Middle frontal gyrus (tissue), 1 donor: ENCODE measurements around the gene TRAIP.
"Not testable (repeated sequence)": the region's sequence is repeated elsewhere in the genome, so short reads cannot be mapped to it uniquely, and the experiment has no call there.

Experiments
- DNase-seq: peaks from one replicate; pipeline ENCODE4 v3.0.0-alpha.2; 2015; ENCODE audit warnings: low spot score; ENCODE audit errors: extremely low spot score

The TRAIP gene

GRCh38 chr3:49823131-49823530, 33.2 kb downstream of the TRAIP start:
- not testable (repeated sequence) for DNase-seq

GRCh38 chr3:49813497-49814174, 42.7 kb downstream of the TRAIP start, which contains the start of gene UBA7:
Gene UBA7 (minus strand): TSS chr3:49813953. CDS start chr3:49813787, 166 bp downstream.
- DNase-seq, result no peak

DNA sequence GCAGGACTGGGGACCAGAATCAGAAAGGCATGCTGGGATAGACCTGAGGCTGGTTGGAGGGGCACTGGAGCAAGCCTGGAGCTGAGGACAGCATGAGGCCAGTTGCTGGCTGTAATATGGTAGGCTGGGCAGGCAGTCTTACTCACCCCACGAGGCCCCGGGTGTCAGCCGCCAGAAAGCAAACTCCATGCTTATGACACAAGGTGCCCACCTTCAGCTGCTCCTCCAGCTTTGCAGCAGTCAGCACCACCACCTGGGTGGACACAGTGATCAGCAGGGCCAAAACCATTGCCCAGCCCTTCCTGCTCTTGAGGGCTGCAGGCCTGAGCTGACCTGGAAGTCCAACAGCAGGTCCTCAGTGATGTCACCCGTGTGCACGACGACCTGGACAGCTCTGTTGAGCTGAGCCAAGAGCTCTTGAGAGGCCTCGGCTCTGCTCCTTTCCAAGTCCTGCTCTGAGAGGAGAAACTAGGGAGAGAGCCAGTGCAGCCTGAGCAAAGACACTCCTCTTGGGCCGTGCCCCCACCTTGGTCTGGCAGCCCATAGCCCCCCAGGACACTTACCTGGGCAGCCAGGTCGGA, 43.4 kb downstream of the TRAIP start:
- DNase-seq, result no peak

- DNase-seq, result no peak
These were observed 48.8 kb downstream of the TRAIP start for GRCh38 chr3:49807431-49808114.

- no peak for DNase-seq
These were observed 49.5 kb downstream of the TRAIP start for GRCh38 chr3:49806850-49807249.

- no peak for DNase-seq
These were observed 50.3 kb downstream of the TRAIP start for GRCh38 chr3:49805897-49806701.

GRCh38 chr3:49805367-49805782, 51.0 kb downstream of the TRAIP start:
- no peak for DNase-seq

GRCh38 chr3:49804141-49805041, 52.0 kb downstream of the TRAIP start:
- DNase-seq, result no peak

DNA sequence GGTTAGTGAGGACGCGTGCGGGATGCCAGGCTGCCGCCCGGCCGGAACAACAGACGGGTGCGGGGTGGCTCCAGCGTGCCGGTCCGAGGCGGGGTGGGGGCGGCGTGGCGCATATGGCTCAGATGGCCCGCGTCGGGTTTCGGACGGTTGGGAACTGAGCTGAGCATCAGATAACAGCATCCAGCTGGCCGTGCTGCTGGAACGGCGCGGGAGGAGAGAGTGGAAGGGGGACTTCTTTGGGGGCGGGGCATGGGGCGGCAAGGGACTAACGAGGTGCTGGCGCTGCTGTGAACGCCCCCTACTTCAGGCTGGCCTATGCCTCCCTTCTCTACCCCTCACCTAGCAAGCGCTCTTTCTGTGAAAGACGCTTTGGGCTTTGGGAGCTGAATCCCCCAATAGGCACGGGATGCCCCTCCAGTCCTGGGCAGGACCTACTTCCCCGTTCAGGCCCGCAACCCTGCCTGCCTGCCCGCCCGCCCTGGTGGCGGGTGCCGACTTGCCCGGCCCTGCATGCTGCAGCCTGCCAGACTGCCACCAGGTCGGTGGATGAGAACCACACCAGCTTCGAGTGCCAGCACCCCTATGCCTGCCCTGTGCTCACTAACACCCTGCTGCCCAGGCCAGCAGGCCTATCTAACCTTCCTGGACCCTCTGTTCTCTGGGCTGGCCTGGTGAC, 52.8 kb downstream of the TRAIP start:
- no peak for DNase-seq

DNA sequence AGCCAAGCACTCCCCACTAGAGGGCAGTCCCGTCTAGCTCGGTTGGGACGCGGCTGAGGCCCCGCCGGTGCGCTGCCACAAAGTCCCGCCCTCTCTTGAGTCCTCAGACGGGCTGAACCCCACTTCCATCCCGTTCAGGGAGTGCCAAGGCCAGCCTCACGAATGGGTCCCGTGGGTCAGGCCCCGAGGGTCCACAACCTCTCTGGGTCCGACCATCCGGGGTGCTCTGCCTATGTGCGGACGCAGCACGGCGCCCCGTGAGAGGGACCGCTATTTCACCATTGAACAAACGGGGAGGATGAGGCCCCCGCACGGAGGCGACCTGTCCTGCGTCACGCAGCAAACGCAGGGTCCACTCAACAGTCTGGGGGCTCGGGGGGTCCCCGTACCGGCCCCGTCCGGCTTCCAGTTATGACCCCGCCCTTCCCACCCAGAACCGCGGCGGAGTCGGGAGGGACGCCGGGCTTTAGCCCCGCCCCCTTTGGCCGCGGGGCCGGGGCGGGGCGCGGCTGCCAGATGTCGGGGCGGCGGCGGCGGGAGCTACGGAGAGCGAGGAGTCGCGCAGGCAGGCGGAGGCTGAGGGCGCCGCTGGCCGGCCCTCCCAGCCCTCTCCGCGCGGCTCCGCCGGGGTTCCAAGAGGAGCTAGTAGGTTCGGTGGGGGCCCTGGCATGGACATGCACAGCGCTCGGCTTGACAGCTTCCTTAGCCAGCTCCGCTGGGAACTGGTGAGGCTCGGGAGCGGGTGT, 53.5 kb downstream of the TRAIP start, which contains the start of gene INKA1:
Gene INKA1, plus strand, starts transcription at position 543 of the 746 bp plus-strand sequence. Its CDS starts 132 bp downstream, at position 675.
- DNase-seq, result peak; percentile 82

DNA sequence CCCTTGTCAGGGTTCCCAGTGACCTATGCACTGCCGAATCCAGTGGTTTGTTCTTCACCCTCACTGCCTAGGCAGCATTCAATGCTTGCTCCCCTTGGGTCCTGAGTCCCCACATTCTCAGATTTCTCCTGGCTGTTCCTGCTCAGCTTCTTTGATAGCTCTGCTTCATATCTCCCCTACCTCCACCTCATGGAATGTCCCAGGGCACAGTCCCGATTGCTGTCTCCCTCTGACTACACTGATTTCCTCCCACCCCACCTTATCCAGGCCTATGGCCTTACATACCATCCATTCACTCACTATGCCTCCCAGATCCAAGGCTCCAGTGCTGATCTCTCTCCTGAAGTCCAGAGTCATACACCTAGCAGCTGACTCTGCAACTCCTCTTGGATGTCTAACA, 55.2 kb downstream of the TRAIP start:
- DNase-seq, result no peak

GRCh38 chr3:49799761-49800160, 56.6 kb downstream of the TRAIP start, which contains the start of gene CDHR4:
Gene CDHR4 (minus strand): TSS chr3:49799873. CDS start chr3:49799812, 61 bp downstream.
- DNase-seq, result no peak

DNA sequence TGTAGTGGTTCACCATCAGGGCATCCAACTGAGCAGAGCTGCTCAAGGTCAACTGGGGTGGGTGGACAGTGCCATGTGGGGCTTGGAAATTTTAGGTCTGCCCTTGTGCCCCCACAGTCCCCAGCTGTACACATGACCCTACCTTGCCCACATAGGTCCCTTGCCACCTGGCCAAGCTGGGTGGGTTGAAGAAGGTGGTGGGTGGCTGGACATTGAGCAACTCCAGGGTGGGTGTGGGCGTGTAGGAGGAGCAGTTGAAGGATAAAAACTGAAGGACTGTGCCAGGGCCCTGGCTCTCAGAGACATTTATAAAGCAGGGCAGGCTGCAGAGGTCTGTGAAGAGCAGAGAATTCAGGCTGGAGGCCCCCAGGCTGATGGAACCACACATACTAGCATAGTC, 57.3 kb downstream of the TRAIP start:
- no peak for DNase-seq

DNA sequence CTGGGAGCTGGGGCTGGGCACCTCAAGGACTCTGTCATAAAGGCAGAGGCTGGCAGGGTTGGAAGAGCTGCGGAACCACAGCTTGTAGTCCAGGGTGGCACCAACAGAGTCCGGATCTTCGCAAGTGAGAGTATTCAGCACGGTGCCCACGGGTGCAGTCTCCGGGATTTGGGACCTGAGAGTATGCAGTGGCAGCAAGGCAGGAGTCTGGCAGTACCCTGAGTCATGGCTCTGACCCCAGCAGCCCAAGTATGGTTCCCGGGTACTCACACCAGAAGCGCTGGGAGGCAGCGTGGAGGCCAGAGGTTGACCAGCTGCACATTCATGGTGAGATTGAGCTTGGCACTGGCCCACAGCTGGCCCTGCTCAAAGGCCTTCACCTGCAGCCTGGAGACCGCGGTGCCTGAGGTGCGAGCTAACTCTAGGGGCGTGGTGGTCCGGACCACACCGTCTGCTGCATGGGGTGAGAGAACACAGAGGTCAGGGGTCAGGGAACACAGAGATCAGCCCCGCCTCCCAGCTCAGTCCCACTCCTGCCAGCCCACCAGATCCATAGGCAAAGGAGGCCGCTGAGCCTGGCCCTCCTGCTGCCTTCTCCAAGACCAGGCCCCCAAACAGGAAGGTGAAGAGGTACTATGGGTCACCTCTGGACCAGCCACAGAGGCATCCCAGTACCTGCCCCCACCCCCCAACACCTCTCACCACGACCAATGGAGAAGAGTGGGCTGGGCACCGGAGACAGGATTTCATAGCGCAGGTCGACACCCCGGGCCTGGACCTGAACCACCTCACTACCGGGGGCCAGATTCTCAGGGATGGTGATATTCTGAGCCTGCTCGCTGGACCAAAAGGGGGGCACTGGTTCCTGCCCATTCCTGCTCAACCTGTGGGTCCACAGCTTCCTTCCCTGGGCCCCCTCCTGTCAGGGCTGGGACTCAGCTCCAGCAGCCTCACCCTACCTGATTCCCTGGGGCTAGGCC, 61.1 kb downstream of the TRAIP start:
- no peak for DNase-seq

DNA sequence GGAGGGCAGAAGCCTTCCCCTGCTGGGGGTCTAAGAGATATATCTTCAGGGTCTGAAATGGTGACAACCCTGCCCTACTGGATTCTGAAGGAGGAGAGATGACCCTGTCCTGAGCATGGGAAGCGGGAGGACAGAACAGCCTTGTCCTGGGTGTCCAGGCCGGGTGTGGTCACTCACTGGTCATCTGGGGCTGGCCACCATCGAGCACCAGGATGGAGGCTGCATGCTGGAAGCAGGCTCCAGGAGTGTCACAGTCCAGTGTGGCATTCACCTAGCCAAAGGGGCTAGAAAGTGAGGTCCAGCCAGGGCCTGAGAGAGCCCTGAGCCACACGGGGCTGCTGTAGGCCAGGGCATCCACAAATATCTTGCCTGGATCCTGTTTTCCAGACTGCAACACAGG, 61.9 kb downstream of the TRAIP start:
- DNase-seq, result no peak

GRCh38 chr3:49793486-49794085, 62.8 kb downstream of the TRAIP start:
- DNase-seq, result no peak

- DNase-seq, result no peak
These were observed 63.8 kb downstream of the TRAIP start for GRCh38 chr3:49792371-49793150.
